HCT116 (cell line): ENCODE data around the gene NHERF2.

Experiments
- CEBPB ChIP-seq: IDR thresholded peaks from 2 replicates; pipeline ENCODE4 v1.6.1; 2012; ENCODE audit warnings: low read depth
- CTCF ChIP-seq, 3 experiments: fragments of 200-600 bp in 1 of 3; sonication (generic) in 1 of 3; IDR thresholded peaks in 2 of 3; conservative IDR thresholded peaks in 1 of 3; 2 replicates each; pipeline ENCODE4 v1.5.1; 2012 to 2017; ENCODE audit warnings: low read depth in 2 of 3, low read length in 2 of 3, antibody characterized with exemption in 1 of 3, borderline replicate concordance in 1 of 3, control low read depth in 1 of 3, mild to moderate bottlenecking in 1 of 3, mixed read lengths in 1 of 3, mixed run types in 1 of 3, moderate library complexity in 1 of 3; ENCODE audit not compliant: insufficient read depth in 1 of 3
- ELF1 ChIP-seq: IDR thresholded peaks from 2 replicates; pipeline ENCODE4 v1.6.1; 2012; ENCODE audit warnings: low read depth, borderline replicate concordance
- EZH2phosphoT487 ChIP-seq: fragments of 200-600 bp; IDR thresholded peaks from 2 replicates; pipeline ENCODE4 v1.6.1; 2018; ENCODE audit warnings: antibody characterized with exemption, borderline replicate concordance
- POLR2A ChIP-seq: IDR thresholded peaks from 2 replicates; pipeline ENCODE4 v1.7.0; 2011; ENCODE audit warnings: borderline replicate concordance; ENCODE audit not compliant: insufficient read depth, insufficient read length; ENCODE audit errors: extremely low read depth
- SP1 ChIP-seq: IDR thresholded peaks from 2 replicates; pipeline ENCODE4 v1.6.1; 2012; ENCODE audit warnings: low read depth
- SRF ChIP-seq: IDR thresholded peaks from 2 replicates; pipeline ENCODE4 v1.6.1; 2012; ENCODE audit warnings: low read depth
- ZBTB33 ChIP-seq: IDR thresholded peaks from 2 replicates; pipeline ENCODE4 v1.6.1; 2011; ENCODE audit warnings: mild to moderate bottlenecking, low read length, moderate library complexity; ENCODE audit not compliant: insufficient replicate concordance; ENCODE audit errors: extremely low read depth
- TF ChIP-seq, protein P1 (sequence below): IDR thresholded peaks from 2 replicates; pipeline ENCODE4 v1.6.1; 2012

DNA sequence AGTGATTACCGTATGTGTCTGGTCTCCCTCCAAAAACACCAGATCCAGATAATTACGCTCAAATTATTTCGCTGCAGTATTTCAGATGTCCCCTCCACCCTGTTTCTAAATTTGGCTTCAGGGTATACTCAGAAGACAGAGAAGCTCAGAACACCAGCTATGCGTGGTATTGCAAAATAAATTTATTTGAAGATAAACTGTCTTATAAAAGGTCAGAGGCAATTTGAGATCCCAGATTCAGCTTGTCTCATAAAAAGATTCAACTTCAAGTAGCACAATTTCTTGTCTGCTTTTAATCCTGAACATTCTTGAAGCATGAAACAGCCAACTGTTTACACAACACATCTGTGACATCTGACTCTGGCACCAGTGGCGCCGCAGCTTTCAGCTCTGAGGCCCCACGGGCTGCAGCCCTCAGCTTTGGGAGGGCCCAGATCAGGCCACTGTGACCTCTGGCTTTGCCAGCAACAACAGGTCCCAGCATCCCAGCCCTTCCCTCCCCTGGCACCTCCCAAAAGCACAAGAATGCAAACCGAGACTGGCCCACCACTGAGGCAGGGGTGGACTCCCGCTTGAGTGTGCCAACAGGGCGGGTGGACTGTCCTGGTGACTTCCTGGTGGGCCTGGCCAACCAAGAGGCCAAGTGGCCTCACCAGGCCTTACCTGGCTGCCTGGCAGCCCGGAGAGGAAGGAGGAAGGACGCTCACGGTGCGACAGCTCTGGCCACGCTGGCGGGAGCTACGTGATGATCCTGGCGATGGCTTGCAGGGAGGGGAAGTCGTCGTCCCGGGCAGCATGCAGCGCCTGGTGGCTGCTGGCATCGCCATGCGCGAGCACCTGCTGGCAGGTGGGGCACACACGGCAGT, 29.0 kb upstream of the NHERF2 start:
- TF ChIP-seq SP1: no peak
- no peak for TF ChIP-seq CTCF (IDR thresholded peaks at IDR 0.05 in 2 of 3, conservative IDR thresholded peaks at IDR 0.05 in 1 of 3; ENCODE audit: borderline replicate concordance in 1 of 3, insufficient read depth in 1 of 3, low read depth in 2 of 3, low read length in 2 of 3)
- no peak for TF ChIP-seq POLR2A
- no peak for TF ChIP-seq SRF
- no peak for TF ChIP-seq ZBTB33
- TF ChIP-seq ELF1: no peak
- TF ChIP-seq EZH2phosphoT487: no peak
- no peak for TF ChIP-seq CEBPB
- TF ChIP-seq, protein P1, sequence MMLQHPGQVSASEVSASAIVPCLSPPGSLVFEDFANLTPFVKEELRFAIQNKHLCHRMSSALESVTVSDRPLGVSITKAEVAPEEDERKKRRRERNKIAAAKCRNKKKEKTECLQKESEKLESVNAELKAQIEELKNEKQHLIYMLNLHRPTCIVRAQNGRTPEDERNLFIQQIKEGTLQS: no peak
